Activated naive CD4-positive, alpha-beta T cell treated with anti-CD3 and anti-CD28 coated beads, Interleukin-2, amount 50 U/mL, for 24 hours (primary cell): ENCODE measurements around the gene SPI1.
"Not testable (repeated sequence)": the region's sequence is repeated elsewhere in the genome, so short reads cannot be mapped to it uniquely, and the experiment has no call there.

Experiments used
- H3K27ac Mint-ChIP-seq: one replicate; pipeline ENCODE4 v1.8.0; 2021; ENCODE audit warnings: mild to moderate bottlenecking, mixed read lengths
- H3K27me3 Mint-ChIP-seq: one replicate; pipeline ENCODE4 v1.8.0; 2021; ENCODE audit warnings: mixed read lengths
- H3K36me3 Mint-ChIP-seq: one replicate; pipeline ENCODE4 v1.8.0; 2021; ENCODE audit warnings: mixed read lengths
- H3K4me1 Mint-ChIP-seq: one replicate; pipeline ENCODE4 v1.8.0; 2021; ENCODE audit warnings: mixed read lengths
- H3K4me3 Mint-ChIP-seq: one replicate; pipeline ENCODE4 v1.8.0; 2021; ENCODE audit warnings: mild to moderate bottlenecking, mixed read lengths
- H3K9me3 Mint-ChIP-seq: one replicate; pipeline ENCODE4 v1.8.0; 2021; ENCODE audit warnings: mixed read lengths

Gene SPI1

GRCh38 chr11:47331454-47332302, 46.7 kb downstream of the SPI1 start:
- Mint-ChIP-seq H3K27me3 (no peaks in the 10 kb centered on the region), H3K27ac (peak overlapping the region; percentile 88), H3K4me1 (no peaks in the 10 kb centered on the region), H3K36me3 (peaks cover under 1% of the 10 kb centered on the region), H3K9me3 (no peaks in the 10 kb centered on the region), H3K4me3 (no peak overlapping the region)

DNA sequence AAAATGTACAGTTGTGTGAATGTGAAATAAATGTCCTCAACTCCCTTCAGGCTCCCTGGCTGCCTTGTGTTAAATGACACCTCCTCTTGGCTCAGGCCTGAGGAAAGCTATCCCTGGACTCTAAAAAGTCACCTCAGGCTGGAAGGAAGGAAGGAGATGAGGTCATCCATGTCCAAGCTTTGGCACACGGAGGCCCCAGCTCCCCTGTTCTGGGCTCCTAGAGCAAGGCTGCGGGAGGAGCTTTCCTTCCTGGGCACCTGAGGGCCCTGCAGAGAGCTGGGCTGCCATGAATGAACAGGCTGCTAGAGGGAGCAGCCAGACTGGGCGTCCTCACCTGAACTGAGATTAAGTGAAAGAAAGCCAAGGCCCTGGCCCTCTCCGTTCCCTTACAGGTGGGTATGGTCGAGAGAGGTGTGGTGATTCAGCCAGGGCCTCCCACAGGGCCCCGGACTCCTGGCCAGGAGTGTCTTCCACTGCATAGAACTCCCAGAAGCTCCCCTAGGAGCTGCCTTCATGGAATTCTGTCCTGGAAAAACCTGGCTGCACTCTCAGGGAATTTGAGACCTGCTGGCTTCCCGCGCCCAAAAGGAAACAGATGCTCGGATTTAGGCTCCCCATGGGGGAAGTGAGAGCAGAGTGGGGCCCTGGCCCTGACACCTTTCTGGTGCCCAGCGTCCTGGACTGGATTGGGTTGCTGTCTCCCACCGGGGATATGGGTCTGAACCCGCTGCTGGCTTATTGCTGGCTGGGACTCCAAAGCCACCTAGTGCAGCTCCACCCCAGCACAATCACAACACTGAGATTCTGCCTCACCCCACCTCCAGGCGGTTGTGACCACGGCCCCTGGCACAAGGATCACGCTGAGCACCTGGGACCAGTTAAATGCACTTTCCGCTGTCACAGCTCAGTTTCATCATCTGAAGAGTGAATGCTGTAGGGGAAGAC, 48.1 kb downstream of the SPI1 start:
- Mint-ChIP-seq H3K36me3 (peaks cover 4% of the 10 kb centered on the region), H3K9me3 (no peaks in the 10 kb centered on the region), H3K4me1 (no peaks in the 10 kb centered on the region), H3K27ac (no peak overlapping the region), H3K27me3 (no peaks in the 10 kb centered on the region), H3K4me3 (no peak overlapping the region)

GRCh38 chr11:47329431-47329986, 48.8 kb downstream of the SPI1 start:
- peaks cover 9% of the 10 kb centered on the region for H3K36me3 Mint-ChIP-seq
- H3K27ac Mint-ChIP-seq: no peak overlapping the region
- H3K27me3 Mint-ChIP-seq: no peaks in the 10 kb centered on the region
- H3K9me3 Mint-ChIP-seq: no peaks in the 10 kb centered on the region
- H3K4me1 Mint-ChIP-seq: no peaks in the 10 kb centered on the region
- H3K4me3 Mint-ChIP-seq: no peak overlapping the region

- Mint-ChIP-seq H3K27ac (no peak overlapping the region), H3K36me3 (peaks cover 9% of the 10 kb centered on the region), H3K27me3 (no peaks in the 10 kb centered on the region), H3K4me1 (no peaks in the 10 kb centered on the region), H3K4me3 (no peak overlapping the region), H3K9me3 (no peaks in the 10 kb centered on the region)
Measured at GRCh38 chr11:47328449-47329390, 49.6 kb downstream of the SPI1 start.

- Mint-ChIP-seq H3K36me3 (peaks cover 9% of the 10 kb centered on the region), H3K27me3 (no peaks in the 10 kb centered on the region), H3K27ac (peak overlapping the region; percentile 55), H3K4me3 (no peak overlapping the region), H3K4me1 (no peaks in the 10 kb centered on the region), H3K9me3 (no peaks in the 10 kb centered on the region)
Measured at GRCh38 chr11:47327949-47328348, 50.4 kb downstream of the SPI1 start.

- Mint-ChIP-seq H3K4me1 (no peaks in the 10 kb centered on the region), H3K9me3 (no peaks in the 10 kb centered on the region), H3K27me3 (no peaks in the 10 kb centered on the region), H3K36me3 (peaks cover 9% of the 10 kb centered on the region), H3K4me3 (no peak overlapping the region), H3K27ac (no peak overlapping the region)
Measured at GRCh38 chr11:47327025-47327424, 51.3 kb downstream of the SPI1 start.

- H3K27ac Mint-ChIP-seq: peak overlapping the region; percentile 19
- H3K27me3 Mint-ChIP-seq: no peaks in the 10 kb centered on the region
- no peaks in the 10 kb centered on the region for H3K9me3 Mint-ChIP-seq
- H3K4me1 Mint-ChIP-seq: no peaks in the 10 kb centered on the region
- H3K36me3 Mint-ChIP-seq: peaks cover 12% of the 10 kb centered on the region
- no peak overlapping the region for H3K4me3 Mint-ChIP-seq
Measured at GRCh38 chr11:47326198-47326597, 52.1 kb downstream of the SPI1 start.

GRCh38 chr11:47325271-47326041, 52.9 kb downstream of the SPI1 start:
- Mint-ChIP-seq H3K4me3 (no peak overlapping the region), H3K36me3 (peaks cover 12% of the 10 kb centered on the region), H3K4me1 (no peaks in the 10 kb centered on the region), H3K9me3 (no peaks in the 10 kb centered on the region), H3K27ac (peak overlapping the region; percentile 80), H3K27me3 (no peaks in the 10 kb centered on the region)

DNA sequence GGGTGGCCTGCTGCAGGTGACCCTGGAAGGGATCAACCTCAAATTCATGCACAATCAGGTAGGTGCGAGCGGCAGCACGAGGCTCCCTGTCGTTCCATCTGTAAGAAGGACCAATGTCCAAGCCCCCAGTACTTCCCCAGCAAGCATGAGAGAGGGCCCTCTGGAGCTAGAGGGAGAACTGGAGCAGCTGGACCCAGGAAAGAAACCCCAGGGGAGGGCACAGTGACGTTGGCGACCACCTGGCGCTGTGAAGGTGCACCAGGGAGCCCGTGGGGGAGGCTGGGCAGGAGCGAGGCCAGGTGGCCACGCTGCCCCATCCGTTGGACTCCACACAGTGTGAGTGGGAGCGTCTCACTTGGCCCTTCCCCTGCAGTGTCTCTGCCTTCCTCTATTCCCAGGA, 53.8 kb downstream of the SPI1 start:
- Mint-ChIP-seq H3K36me3 (peaks cover 12% of the 10 kb centered on the region), H3K4me1 (no peaks in the 10 kb centered on the region), H3K9me3 (no peaks in the 10 kb centered on the region), H3K27me3 (no peaks in the 10 kb centered on the region), H3K27ac (no peak overlapping the region), H3K4me3 (no peak overlapping the region)

DNA sequence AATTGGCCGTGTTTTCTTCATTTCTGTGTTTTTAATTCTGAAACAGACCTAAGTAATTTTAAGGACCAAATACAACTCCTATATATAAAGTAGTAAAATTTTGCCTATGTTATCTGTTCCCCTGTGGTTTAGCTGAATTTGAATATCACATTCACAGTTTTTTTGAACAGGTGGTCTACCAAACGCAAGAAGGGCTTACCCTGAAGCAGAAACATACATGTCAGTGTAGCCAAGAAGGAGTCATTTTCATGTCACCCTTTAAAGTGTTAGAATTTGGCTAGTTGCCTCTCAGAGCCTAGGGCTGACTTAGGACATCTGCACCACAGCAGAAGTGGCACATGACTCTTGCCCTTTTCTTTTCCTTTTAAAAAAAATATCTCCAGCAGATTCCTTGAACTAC, 60.2 kb downstream of the SPI1 start:
- Mint-ChIP-seq H3K27me3 (no peaks in the 10 kb centered on the region), H3K36me3 (peaks cover 11% of the 10 kb centered on the region), H3K27ac (no peak overlapping the region), H3K4me1 (no peaks in the 10 kb centered on the region), H3K4me3 (no peak overlapping the region), H3K9me3 (no peaks in the 10 kb centered on the region)

DNA sequence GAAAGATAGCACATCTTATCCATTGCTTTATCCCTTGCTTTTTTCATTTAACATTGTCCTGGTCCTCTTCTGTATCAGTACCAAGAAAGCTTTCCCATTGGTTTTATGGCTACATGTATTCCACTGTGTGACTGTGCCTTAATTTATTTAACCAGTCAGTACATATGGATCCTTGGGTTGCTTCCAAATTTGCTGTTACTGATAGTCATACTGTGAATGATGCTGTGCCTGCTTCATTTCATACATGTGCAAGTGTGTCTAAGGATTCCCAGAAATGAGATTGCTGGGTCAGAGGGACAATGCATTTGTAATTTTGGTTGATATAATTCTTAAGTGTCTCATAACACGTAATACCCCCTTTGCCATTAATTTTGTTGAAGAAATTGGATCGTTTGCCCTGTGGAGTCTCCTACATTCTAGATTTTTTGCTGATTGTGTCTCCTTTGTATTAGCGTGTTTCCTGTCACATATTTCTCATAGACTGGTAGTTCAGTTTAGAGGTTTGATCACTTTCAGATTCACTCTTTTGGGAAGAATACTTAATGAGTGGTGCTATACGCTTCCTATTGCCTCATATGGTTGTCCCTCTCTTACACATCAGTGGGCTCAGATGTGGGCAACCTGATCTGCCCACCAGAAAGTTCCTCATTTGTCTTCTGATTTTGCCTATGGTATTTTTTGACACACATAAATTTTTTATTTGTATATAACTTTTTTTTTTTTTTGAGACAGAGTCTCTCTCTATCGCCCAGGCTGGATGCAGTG, 61.1 kb downstream of the SPI1 start:
- no peak overlapping the region for H3K4me3 Mint-ChIP-seq
- H3K27me3 Mint-ChIP-seq: no peaks in the 10 kb centered on the region
- H3K36me3 Mint-ChIP-seq: peaks cover 11% of the 10 kb centered on the region
- H3K4me1 Mint-ChIP-seq: no peaks in the 10 kb centered on the region
- H3K27ac Mint-ChIP-seq: peak overlapping the region; percentile 30
- H3K9me3 Mint-ChIP-seq: no peaks in the 10 kb centered on the region

- H3K4me3 Mint-ChIP-seq, H3K27me3 Mint-ChIP-seq, H3K27ac Mint-ChIP-seq, H3K4me1 Mint-ChIP-seq, H3K9me3 Mint-ChIP-seq: not testable (repeated sequence)
- peaks cover 10% of the 10 kb centered on the region for H3K36me3 Mint-ChIP-seq
Measured at GRCh38 chr11:47316501-47316900, 61.8 kb downstream of the SPI1 start.

DNA sequence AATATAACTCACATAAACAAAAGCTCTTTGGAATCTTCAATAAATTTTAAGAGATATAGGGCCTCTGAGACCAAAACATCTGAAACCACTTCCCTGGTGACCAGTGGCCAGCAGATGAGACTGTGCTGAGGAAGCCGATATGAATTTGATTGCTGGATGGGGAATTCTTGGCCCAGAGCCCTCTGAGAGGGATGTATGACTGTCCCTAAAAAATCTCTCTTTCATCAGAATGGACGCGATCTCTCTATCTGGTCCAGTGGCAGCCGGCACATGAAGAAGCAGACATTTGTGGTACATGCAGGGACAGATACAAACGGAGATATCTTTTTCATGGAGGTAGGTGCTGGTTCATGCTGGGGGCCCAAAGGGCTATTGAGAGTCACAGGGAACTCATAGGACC, 63.4 kb downstream of the SPI1 start:
- H3K4me3 Mint-ChIP-seq: no peak overlapping the region
- H3K27ac Mint-ChIP-seq: no peak overlapping the region
- no peaks in the 10 kb centered on the region for H3K27me3 Mint-ChIP-seq
- H3K36me3 Mint-ChIP-seq: peaks cover 12% of the 10 kb centered on the region
- no peaks in the 10 kb centered on the region for H3K9me3 Mint-ChIP-seq
- no peaks in the 10 kb centered on the region for H3K4me1 Mint-ChIP-seq
